Spleen (tissue), 11 donors: Measurements from ENCODE around the gene PWP2. TPM values are rescaled to one million over a fixed set of nuclear protein-coding genes. Genes with fewer than 3 reads are reported as not detected.
A peak's percentile ranks its signal among the peaks of the same experiment; 100 is the strongest.
"Not testable (repeated sequence)": the region's sequence is repeated elsewhere in the genome, so short reads cannot be mapped to it uniquely, and the experiment has no call there.

ENCODE experiments used
- DNase-seq: peaks from one replicate; pipeline ENCODE4 v3.0.0-alpha.2; 2020
- H3K27ac ChIP-seq, 8 donors: fragments of 200-600 bp; sonication (generic) in 7 of 8; 1 replicate in 4 of 8; 2 replicates in 4 of 8; pipeline versions ENCODE4 v1.5.0 to v1.8.0; 2016 to 2021; ENCODE audit warnings: inconsistent platforms in 4 of 8, mild to moderate bottlenecking in 4 of 8, moderate library complexity in 1 of 8
- H3K27me3 ChIP-seq, 7 donors: fragments of 200-600 bp; sonication (generic) in 6 of 7; replicated peaks in 1 of 7; 1 replicate in 4 of 7; 2 replicates in 3 of 7; pipeline versions ENCODE4 v1.5.0 to v1.8.0; 2016 to 2021; ENCODE audit warnings: inconsistent platforms in 3 of 7, mild to moderate bottlenecking in 1 of 7
- H3K36me3 ChIP-seq, 6 donors: fragments of 200-600 bp; sonication (generic) in 5 of 6; 1 replicate in 4 of 6; 2 replicates in 2 of 6; pipeline versions ENCODE4 v1.5.0 to v1.8.0; 2016 to 2021; ENCODE audit warnings: inconsistent platforms in 2 of 6
- H3K4me1 ChIP-seq, 6 donors: fragments of 200-600 bp; sonication (generic) in 5 of 6; 1 replicate in 3 of 6; 2 replicates in 3 of 6; pipeline versions ENCODE4 v1.5.0 to v1.8.0; 2016 to 2021; ENCODE audit warnings: inconsistent platforms in 3 of 6
- H3K4me3 ChIP-seq, 8 donors: fragments of 200-600 bp; sonication (generic) in 7 of 8; 1 replicate in 4 of 8; 2 replicates in 4 of 8; pipeline versions ENCODE4 v1.5.0 to v1.8.0; 2016 to 2021; ENCODE audit warnings: inconsistent platforms in 4 of 8, mild to moderate bottlenecking in 4 of 8, moderate library complexity in 2 of 8
- H3K9me3 ChIP-seq, 8 donors: fragments of 200-600 bp; sonication (generic) in 7 of 8; 1 replicate in 4 of 8; 2 replicates in 4 of 8; pipeline versions ENCODE4 v1.5.0 to v1.8.0; 2016 to 2021; ENCODE audit warnings: inconsistent platforms in 4 of 8
- WGBS, 5 donors: extraction: QIAGEN DNeasy Blood & Tissue Kit in 3 of 5; methylation state at CpG; one replicate each; pipeline versions ENCODE4 v1.1.5 to v1.1.7; 2013 to 2018; 5-methylcytosine and 5-hydroxymethylcytosine counted together
- intact Hi-C: fragments of 100-400 bp; cut with DNase I; formaldehyde crosslinking; loops from one replicate; pipeline ENCODE4 v1.15.0; 2023; ENCODE audit warnings: low total_unique reads
- polyA plus RNA-seq, 3 donors: library from polyadenylated mRNA; stranded (reverse); fragments of 200-250 nt; gene quantifications; one replicate each; pipeline ENCODE4 v1.2.1, GENCODE V29; 2013
- total RNA-seq, 7 donors: library from RNA; depleted of rRNA in 3 of 7; stranded (reverse); fragments of >200 nt in 3 of 7; fragmentation: NEBNext Ultra II Directional in 4 of 7; extraction: Animal tissue kit (Norgen Biotek cat#: 25700) in 4 of 7; gene quantifications; one replicate each; pipeline versions ENCODE4 v1.1.0 to v1.2.1, GENCODE V29; 2016 to 2021
- donor health status: healthy with polysubstance abuse.
- donor health status: DM: no; HTN: no; CAD: no; lungs with moderate emphysema.
- donor health status: DM: no; HTN: no; CAD: no.
- donor health status: Bipolar disorder and iron deficiency.
- donor health status: healthy.
- donor health status: DM: no; HTN: no; CAD: no.
- donor health status: DM: yes; HTN: yes; CAD: no.

PWP2 gene
- total and polyA plus RNA-seq, 10 donors, result 4.8 to 17.4 (median 10.8) TPM

GRCh38 chr21:44157439-44158081, 50.4 kb downstream of the PWP2 start:
- 6% methylated on average over 2 of the region's 28 CpGs; no CpG with 5 or more reads in 4 of the 5 donors for WGBS, 5 donors
- H3K9me3 ChIP-seq, H3K27me3 ChIP-seq, H3K4me3 ChIP-seq, H3K4me1 ChIP-seq, intact Hi-C loops, H3K36me3 ChIP-seq, DNase-seq: not testable (repeated sequence)
- H3K27ac ChIP-seq, result peak overlapping the region in 1 of 8 donors; percentile 59

GRCh38 chr21:44158082-44158468, 50.9 kb downstream of the PWP2 start:
- intact Hi-C loops, DNase-seq, H3K4me3 ChIP-seq, H3K4me1 ChIP-seq, H3K9me3 ChIP-seq, H3K27me3 ChIP-seq, H3K36me3 ChIP-seq: not testable (repeated sequence)
- WGBS, 5 donors, result no CpG with 5 or more reads among the region's 7 CpGs
- H3K27ac ChIP-seq, result peak overlapping the region in 1 of 8 donors; percentile 59

- peak; percentile 72 for DNase-seq
- 50 to 67% methylated on average over 1 of the region's 30 CpGs; no CpG with 5 or more reads in 3 of the 5 donors for WGBS, 5 donors
- H3K4me1 ChIP-seq, intact Hi-C loops, H3K36me3 ChIP-seq, H3K27me3 ChIP-seq, H3K9me3 ChIP-seq: not testable (repeated sequence)
- peak overlapping the region in 4 of 8 donors; percentile 70 to 85 (median 75) for H3K27ac ChIP-seq
- peak overlapping the region in 1 of 8 donors; percentile 45 for H3K4me3 ChIP-seq
Measured at GRCh38 chr21:44159349-44160297, 52.4 kb downstream of the PWP2 start.

GRCh38 chr21:44160298-44160672, 53.1 kb downstream of the PWP2 start:
- intact Hi-C loops, DNase-seq: not testable (repeated sequence)
- WGBS, 5 donors, result no CpG with 5 or more reads among the region's 15 CpGs

GRCh38 chr21:44160821-44161220, 53.6 kb downstream of the PWP2 start:
- H3K27ac ChIP-seq, H3K4me3 ChIP-seq, H3K27me3 ChIP-seq, H3K4me1 ChIP-seq, intact Hi-C loops, H3K9me3 ChIP-seq, H3K36me3 ChIP-seq, DNase-seq: not testable (repeated sequence)
- no CpG with 5 or more reads among the region's 20 CpGs for WGBS, 5 donors

More at GRCh38 chr21:44160298-44160672, 53.1 kb downstream of the PWP2 start:
- H3K36me3 ChIP-seq, H3K9me3 ChIP-seq, H3K27ac ChIP-seq, H3K4me1 ChIP-seq, H3K27me3 ChIP-seq, H3K4me3 ChIP-seq: not testable (repeated sequence)

- H3K27ac ChIP-seq, DNase-seq, H3K9me3 ChIP-seq, H3K4me3 ChIP-seq, H3K27me3 ChIP-seq, H3K36me3 ChIP-seq, intact Hi-C loops, H3K4me1 ChIP-seq: not testable (repeated sequence)
- 90% methylated on average over 4 of the region's 13 CpGs; no CpG with 5 or more reads in 4 of the 5 donors for WGBS, 5 donors
Measured at GRCh38 chr21:44163167-44163653, 56.0 kb downstream of the PWP2 start.

- H3K4me1 ChIP-seq, H3K27ac ChIP-seq, H3K36me3 ChIP-seq, H3K9me3 ChIP-seq, DNase-seq, intact Hi-C loops, H3K27me3 ChIP-seq, H3K4me3 ChIP-seq: not testable (repeated sequence)
- no CpG with 5 or more reads among the region's 15 CpGs for WGBS, 5 donors
Measured at GRCh38 chr21:44165933-44166332, 58.7 kb downstream of the PWP2 start.

GRCh38 chr21:44167527-44167926, 60.3 kb downstream of the PWP2 start:
- H3K4me1 ChIP-seq, H3K9me3 ChIP-seq, H3K27me3 ChIP-seq, H3K4me3 ChIP-seq, intact Hi-C loops, H3K27ac ChIP-seq, DNase-seq, H3K36me3 ChIP-seq: not testable (repeated sequence)
- 100% methylated on average over 1 of the region's 11 CpGs; no CpG with 5 or more reads in 4 of the 5 donors for WGBS, 5 donors

- DNase-seq, H3K27me3 ChIP-seq, H3K4me3 ChIP-seq, intact Hi-C loops, H3K9me3 ChIP-seq, H3K4me1 ChIP-seq, H3K27ac ChIP-seq, H3K36me3 ChIP-seq: not testable (repeated sequence)
- no CpG with 5 or more reads among the region's 10 CpGs for WGBS, 5 donors
Measured at GRCh38 chr21:44170326-44170725, 63.1 kb downstream of the PWP2 start.

GRCh38 chr21:44170863-44171262, 63.7 kb downstream of the PWP2 start:
- H3K9me3 ChIP-seq, intact Hi-C loops, H3K4me3 ChIP-seq, H3K27me3 ChIP-seq, H3K36me3 ChIP-seq, H3K27ac ChIP-seq, H3K4me1 ChIP-seq: not testable (repeated sequence)
- 20 to 63% (median 60%) methylated on average over 2 to 6 of the region's 10 CpGs; no CpG with 5 or more reads in 2 of the 5 donors for WGBS, 5 donors
- DNase-seq, result peak; percentile 50
